Measurements from ENCODE around the gene KCP. TPM values are rescaled to one million over a fixed set of nuclear protein-coding genes. Genes with fewer than 3 reads are reported as not detected.

The KCP gene
- total and polyA plus RNA-seq, 2 donors (not counting 1 experiment from before 2014, with no cell fraction given) = 2.3 to 3.8 TPM

GRCh38 chr7:128842674-128843641 is 67.6 kb downstream of the KCP start:
- H3K9me3 ChIP-seq (ENCODE audit: control extremely low read depth in 1 of 3, control insufficient read depth in 2 of 3, insufficient read depth in 1 of 3, low read length in 2 of 3) = no peaks in the 10 kb centered on the region
- H3K9ac ChIP-seq (ENCODE audit: low read length) = no peak overlapping the region
- H4K20me1 ChIP-seq (ENCODE audit: control insufficient read depth, insufficient read depth, low read length, poor library complexity, severe bottlenecking) = no peaks in the 10 kb centered on the region
- H3K36me3 ChIP-seq (replicated peaks in 1 of 2; ENCODE audit: control extremely low read depth in 1 of 2, control insufficient read depth in 1 of 2, extremely low read depth in 1 of 2, insufficient read depth in 2 of 2, low read length in 1 of 2) = no peaks in the 10 kb centered on the region
- Mint-ChIP-seq H3K27ac (no peak overlapping the region), H3K4me3 (no peak overlapping the region), H3K4me1 (peaks cover 4% of the 10 kb centered on the region), H3K27me3 (no peaks in the 10 kb centered on the region), H3K9me3 (ENCODE audit: insufficient read depth) (no peaks in the 10 kb centered on the region)
- peaks cover 0 to 11% of the 10 kb centered on the region in 2 donors for H3K4me1 ChIP-seq (ENCODE audit: control insufficient read depth in 2 of 2, insufficient read depth in 2 of 2, low read length in 2 of 2)
- WGBS (ENCODE audit: insufficient coverage) = 94% methylated on average over 37 of the region's 38 CpGs
- POLR2A ChIA-PET = no interaction called here
- no peak overlapping the region for H3K27ac ChIP-seq (ENCODE audit: low read length in 2 of 2)
- DNase-seq (no peak), ATAC-seq (ENCODE audit: low read depth) (no peak)
- intact Hi-C loops (cut with micrococcal nuclease) = loop anchor here (1.0 to 2.0 kb wide), 2 partner anchors 40 to 248 kb away; no protein-coding TSS in a partner anchor
- H2AFZ ChIP-seq (ENCODE audit: insufficient read depth, low read depth, low read length, poor library complexity, severe bottlenecking) = no peak overlapping the region
- no peak overlapping the region for H3K4me3 ChIP-seq (ENCODE audit: control extremely low read depth in 1 of 5, extremely low read depth in 1 of 5, insufficient read depth in 1 of 5, low read depth in 2 of 5, low read length in 4 of 5)
- CTCF ChIA-PET = interaction anchor here (1.0 to 2.9 kb wide), 7 partner anchors 20 to 247 kb away, joined by 3 to 21 read pairs (median 5); partner anchors contain the start of genes ATP6V1F and CCDC136
- no peak overlapping the region for H3K4me2 ChIP-seq (replicated peaks; ENCODE audit: low read depth, low read length, poor library complexity, severe bottlenecking)
- no peaks in the 10 kb centered on the region for H3K79me2 ChIP-seq (ENCODE audit: control insufficient read depth, insufficient read depth, low read length)
- H3K27me3 ChIP-seq (replicated peaks in 1 of 4; ENCODE audit: control extremely low read depth in 1 of 4, control insufficient read depth in 3 of 4, insufficient read depth in 4 of 4, low read length in 3 of 4) = no peaks in the 10 kb centered on the region
- TF ChIP-seq EZH2 (IDR thresholded peaks at IDR 0.05; ENCODE audit: borderline replicate concordance, insufficient read depth, low read depth, low read length, poor library complexity, severe bottlenecking) = no peak
- TF ChIP-seq, protein P1, sequence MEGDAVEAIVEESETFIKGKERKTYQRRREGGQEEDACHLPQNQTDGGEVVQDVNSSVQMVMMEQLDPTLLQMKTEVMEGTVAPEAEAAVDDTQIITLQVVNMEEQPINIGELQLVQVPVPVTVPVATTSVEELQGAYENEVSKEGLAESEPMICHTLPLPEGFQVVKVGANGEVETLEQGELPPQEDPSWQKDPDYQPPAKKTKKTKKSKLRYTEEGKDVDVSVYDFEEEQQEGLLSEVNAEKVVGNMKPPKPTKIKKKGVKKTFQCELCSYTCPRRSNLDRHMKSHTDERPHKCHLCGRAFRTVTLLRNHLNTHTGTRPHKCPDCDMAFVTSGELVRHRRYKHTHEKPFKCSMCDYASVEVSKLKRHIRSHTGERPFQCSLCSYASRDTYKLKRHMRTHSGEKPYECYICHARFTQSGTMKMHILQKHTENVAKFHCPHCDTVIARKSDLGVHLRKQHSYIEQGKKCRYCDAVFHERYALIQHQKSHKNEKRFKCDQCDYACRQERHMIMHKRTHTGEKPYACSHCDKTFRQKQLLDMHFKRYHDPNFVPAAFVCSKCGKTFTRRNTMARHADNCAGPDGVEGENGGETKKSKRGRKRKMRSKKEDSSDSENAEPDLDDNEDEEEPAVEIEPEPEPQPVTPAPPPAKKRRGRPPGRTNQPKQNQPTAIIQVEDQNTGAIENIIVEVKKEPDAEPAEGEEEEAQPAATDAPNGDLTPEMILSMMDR (IDR thresholded peaks at IDR 0.05) = no peak
